Stimulated activated CD8-positive, alpha-beta memory T cell treated with anti-CD3 and anti-CD28 coated beads, Interleukin-15, amount 100 ng/mL, for 4 hours (primary cell): ENCODE data around the gene RANBP9.

Source experiments
- DNase-seq, 2 donors: peaks; one replicate each; pipeline ENCODE4 v3.0.0-alpha.2; 2020; ENCODE audit warnings: low read depth in 2 of 2

RANBP9 gene

GRCh38 chr6:13653296-13653695 is 58.3 kb downstream of the RANBP9 start:
- DNase-seq = no peak

- DNase-seq = no peak
Measured at GRCh38 chr6:13649393-13649792, 62.2 kb downstream of the RANBP9 start.

GRCh38 chr6:13648850-13649249 is 62.8 kb downstream of the RANBP9 start:
- no peak for DNase-seq

GRCh38 chr6:13643125-13643524 is 68.5 kb downstream of the RANBP9 start:
- no peak for DNase-seq

GRCh38 chr6:13641315-13641714 is 70.3 kb downstream of the RANBP9 start:
- DNase-seq = no peak

- DNase-seq = no peak
Measured at GRCh38 chr6:13638626-13639025, 73.0 kb downstream of the RANBP9 start.

- DNase-seq = no peak
Measured at GRCh38 chr6:13638014-13638413, 73.6 kb downstream of the RANBP9 start.

GRCh38 chr6:13635948-13636658 is 75.5 kb downstream of the RANBP9 start:
- DNase-seq = no peak

- no peak for DNase-seq
Measured at GRCh38 chr6:13633343-13633742, 78.3 kb downstream of the RANBP9 start.

- DNase-seq = no peak
Measured at GRCh38 chr6:13630499-13630898, 81.1 kb downstream of the RANBP9 start.

GRCh38 chr6:13629459-13630116 is 82.0 kb downstream of the RANBP9 start:
- no peak for DNase-seq

- DNase-seq = no peak
Measured at GRCh38 chr6:13624871-13625288, 86.8 kb downstream of the RANBP9 start.

GRCh38 chr6:13617066-13617465 is 94.6 kb downstream of the RANBP9 start:
- DNase-seq = no peak

GRCh38 chr6:13615792-13616120 is 95.9 kb downstream of the RANBP9 start:
- DNase-seq = peak in 1 of 2 donors; percentile 9

- DNase-seq = peak; percentile 94
Measured at GRCh38 chr6:13614926-13615791, 96.5 kb downstream of the RANBP9 start, which contains the start of gene NOL7. NOL7 (plus strand) TSS chr6:13615335; CDS start chr6:13615359, 24 bp downstream.

GRCh38 chr6:13614126-13614925 is 97.3 kb downstream of the RANBP9 start:
- no peak for DNase-seq

- DNase-seq = no peak
Measured at GRCh38 chr6:13613029-13613594, 98.5 kb downstream of the RANBP9 start.

- DNase-seq = no peak
Measured at GRCh38 chr6:13611715-13612114, 99.9 kb downstream of the RANBP9 start.

GRCh38 chr6:13605634-13606033 is 106.0 kb downstream of the RANBP9 start:
- DNase-seq = no peak

- no peak for DNase-seq
Measured at GRCh38 chr6:13604546-13605416, 106.9 kb downstream of the RANBP9 start.
